Activated CD8-positive, alpha-beta memory T cell treated with anti-CD3 and anti-CD28 coated beads, Interleukin-2, amount 50 U/mL, for 48 hours (primary cell): ENCODE measurements around the gene GRM1.

Source experiments
- DNase-seq: peaks from one replicate; pipeline ENCODE4 v3.0.0-alpha.2; 2020

The GRM1 gene

GRCh38 chr6:146282837-146283236 is 254.0 kb downstream of the GRM1 start:
- DNase-seq = no peak

- DNase-seq = no peak
Measured at GRCh38 chr6:146284311-146284710, 255.4 kb downstream of the GRM1 start.

DNA sequence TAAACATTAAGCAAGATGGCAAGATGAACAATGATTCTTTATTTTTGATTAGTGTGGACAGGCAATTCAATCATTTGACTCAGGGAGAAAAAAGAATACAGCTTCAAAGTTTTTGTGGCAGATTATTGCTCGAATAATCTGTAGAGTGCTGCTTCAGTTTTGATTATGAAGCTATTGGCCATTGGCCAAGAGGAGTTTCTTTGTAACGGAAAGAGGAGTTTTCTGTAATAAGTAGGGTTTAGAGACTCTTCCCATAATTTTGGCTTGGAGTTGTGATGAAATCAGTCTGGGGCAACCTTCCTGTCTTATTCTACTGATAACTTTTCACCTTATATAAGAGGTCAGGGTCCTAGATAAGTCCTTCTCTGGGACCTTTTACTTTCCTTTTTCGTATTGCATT is 258.1 kb downstream of the GRM1 start:
- no peak for DNase-seq

- no peak for DNase-seq
Measured at GRCh38 chr6:146287691-146288369, 259.0 kb downstream of the GRM1 start.

GRCh38 chr6:146289816-146290588 is 261.1 kb downstream of the GRM1 start:
- DNase-seq = no peak

DNA sequence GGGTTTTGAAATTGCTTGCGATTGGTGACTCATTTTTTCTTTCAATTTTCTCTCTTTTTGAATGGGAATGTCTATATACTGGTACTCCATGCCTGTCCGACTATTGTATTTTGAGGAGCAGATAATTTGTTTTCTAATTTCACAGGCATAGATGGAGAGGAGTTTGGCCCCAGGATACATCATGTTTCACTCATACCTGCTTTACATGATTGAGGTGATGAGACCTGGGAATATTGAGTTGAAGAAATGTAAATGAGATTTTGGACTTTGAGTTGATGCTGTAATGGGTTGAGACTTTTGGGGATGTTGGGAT is 261.7 kb downstream of the GRM1 start:
- no peak for DNase-seq

DNA sequence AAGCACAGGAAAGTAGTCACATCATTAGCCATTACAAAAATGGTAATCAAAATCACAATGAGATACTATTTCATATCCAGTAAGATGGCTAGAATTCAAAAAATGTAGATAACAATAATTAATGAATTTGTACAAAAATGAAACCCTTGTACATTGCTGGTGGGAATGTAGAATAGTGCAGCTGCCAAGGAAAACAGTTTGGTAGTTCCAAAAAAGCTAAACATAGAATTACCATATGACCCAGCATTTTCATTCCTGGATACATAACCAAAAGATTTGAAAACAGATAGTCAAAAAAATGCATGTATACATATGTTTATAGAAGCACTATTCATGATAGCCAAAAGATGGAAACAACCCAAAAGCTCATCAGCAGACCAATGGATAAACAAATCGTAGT is 263.6 kb downstream of the GRM1 start:
- no peak for DNase-seq

GRCh38 chr6:146295695-146296094 is 266.8 kb downstream of the GRM1 start:
- no peak for DNase-seq

DNA sequence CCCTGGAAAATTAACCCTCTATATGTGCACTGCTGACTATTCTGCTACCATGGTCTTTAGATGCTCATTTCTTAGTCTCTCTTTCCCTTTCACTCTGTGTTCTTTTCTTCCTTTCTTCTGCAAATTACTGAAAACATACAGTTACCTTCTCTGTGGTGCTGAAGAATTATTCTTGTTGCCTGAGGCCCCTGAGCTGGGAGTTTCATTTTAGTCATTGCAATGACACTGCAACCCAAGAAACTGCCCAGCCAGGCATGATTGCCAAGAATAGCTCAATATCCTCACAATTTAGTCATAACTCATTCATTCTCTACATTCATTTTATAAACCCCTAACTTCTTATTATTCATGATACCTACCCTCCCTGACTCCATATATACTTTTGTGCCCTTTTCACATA is 269.0 kb downstream of the GRM1 start:
- no peak for DNase-seq

GRCh38 chr6:146300521-146300920 is 271.7 kb downstream of the GRM1 start:
- DNase-seq = no peak

DNA sequence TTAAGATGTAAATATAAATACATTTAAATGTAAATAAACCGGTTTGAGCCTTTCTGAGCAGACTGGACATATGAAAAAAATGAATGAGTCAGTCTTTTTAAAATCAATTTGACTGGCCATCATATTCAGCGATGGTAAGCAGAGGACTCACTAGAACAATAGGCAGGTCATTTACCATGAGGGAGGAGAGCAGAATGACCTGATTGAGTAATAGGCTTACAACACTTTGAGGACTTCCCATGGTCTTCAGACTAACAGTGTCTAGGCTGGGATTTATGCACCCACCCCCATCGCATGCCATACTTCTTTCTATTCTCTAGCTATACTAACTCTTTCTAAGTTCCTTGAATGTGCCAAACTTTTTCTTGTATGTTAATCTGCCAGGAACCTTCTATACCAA is 272.9 kb downstream of the GRM1 start:
- DNase-seq = no peak

- DNase-seq = no peak
Measured at GRCh38 chr6:146302994-146303393, 274.1 kb downstream of the GRM1 start.

DNA sequence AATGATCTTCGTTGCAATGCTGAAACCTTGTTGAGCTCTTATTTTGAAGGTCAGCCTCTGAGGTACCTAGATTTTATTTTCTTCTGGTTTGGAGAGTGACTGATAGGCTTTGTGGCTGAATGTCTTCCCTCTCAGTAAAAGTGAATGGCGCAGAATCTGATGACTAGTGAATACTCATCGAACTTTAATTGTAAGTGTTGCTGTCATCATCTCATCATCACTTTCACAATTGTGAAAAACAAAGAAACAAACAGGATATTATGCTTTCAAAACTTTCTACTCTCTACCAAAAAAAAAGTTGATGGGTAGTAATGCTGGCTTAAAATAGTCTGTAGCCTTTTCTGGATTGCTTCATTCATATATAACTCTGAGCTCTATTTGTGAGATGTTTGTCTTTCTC is 275.3 kb downstream of the GRM1 start:
- no peak for DNase-seq

GRCh38 chr6:146305092-146305491 is 276.2 kb downstream of the GRM1 start:
- no peak for DNase-seq

DNA sequence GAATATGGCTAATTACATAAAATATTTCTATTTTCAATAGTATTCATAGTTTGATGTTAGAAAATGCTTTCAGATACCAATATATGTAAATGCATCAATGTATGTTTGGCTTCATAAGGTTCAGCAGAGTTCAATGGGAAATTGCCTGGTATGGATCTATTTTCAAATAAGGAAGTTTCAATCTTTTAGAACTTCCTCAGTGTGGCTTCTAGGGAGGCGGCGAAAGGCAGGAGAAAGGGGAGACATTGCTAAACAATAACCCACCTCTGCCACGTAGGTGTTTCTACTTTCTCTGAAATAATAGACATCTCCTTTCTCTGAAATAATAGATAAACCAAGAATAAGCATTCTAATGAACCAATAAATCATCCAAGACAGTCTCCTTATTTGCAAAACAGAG is 277.1 kb downstream of the GRM1 start:
- no peak for DNase-seq

DNA sequence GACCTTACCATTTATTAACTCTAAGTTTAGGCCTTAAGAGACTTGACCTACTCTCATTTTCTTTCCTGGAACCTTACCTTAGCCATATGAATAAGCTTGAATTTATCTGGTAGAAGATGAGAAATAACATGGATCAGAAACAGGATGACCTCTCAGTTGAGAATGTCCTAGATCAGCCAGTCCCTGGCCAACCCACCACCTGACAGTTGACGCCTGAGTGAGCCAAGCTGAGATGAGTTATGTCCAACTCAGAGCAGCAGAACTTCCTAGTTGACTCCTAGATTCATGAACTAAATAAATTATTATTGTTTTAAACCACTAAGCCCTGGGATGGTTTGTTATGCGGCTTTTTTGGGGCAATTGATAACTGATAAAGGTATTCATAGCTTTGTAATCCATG is 281.8 kb downstream of the GRM1 start:
- DNase-seq = no peak

- DNase-seq = no peak
Measured at GRCh38 chr6:146311079-146311478, 282.2 kb downstream of the GRM1 start.

DNA sequence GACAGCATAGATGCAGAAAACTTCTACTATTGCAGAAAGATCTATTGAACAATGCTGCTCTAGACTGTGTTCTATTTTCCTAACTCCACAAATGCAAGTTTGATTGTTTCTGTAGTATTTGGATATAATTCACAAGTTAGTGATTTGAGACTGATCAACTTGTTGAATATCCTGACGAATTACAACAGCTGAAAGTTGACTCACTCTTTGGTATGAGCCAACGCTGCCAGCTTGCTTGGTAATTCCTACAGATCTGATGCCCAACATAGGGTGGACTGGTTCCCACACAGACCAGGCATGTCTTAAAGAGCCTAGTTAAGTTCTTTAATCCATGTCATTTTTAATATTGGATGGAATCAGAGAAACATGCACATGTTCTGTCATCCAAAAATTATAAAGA is 283.7 kb downstream of the GRM1 start:
- DNase-seq = no peak

DNA sequence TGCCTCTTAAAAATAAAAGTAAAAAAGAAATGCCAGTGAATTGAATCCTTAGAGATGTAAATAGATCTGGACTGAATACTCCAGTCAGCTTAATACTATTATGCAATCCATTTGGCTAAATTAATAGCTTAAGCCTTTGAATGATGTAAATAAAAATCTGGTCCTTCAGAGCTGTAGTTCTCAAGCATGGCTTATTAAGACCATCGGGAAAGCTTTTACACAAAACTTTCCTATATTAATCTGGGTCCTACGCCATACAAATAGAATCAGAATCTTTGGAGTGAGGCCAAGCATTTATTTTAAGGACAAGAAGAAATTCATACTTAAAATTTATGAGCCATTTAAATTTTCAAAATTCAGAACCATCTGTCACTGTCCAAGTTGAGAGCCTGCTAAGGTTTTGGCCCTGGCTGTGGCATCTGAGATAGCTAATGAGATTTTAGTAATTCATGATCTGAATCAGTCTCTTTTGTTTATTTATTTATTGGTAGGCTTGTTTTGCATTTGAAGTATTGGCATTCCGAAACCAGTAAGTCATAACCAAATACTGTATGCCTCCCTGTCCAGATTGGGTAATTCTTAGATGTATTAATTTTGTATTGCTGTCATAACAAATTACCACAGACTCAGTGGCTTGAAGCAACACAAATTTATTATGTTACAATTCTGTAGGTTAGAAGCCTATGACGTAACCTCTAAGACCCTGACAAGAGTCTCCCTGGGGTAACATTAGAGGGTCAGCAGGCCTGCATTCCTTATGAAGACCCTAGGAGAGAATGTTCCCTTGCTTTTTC is 286.7 kb downstream of the GRM1 start:
- no peak for DNase-seq

- no peak for DNase-seq
Measured at GRCh38 chr6:146316175-146316495, 287.3 kb downstream of the GRM1 start.

DNA sequence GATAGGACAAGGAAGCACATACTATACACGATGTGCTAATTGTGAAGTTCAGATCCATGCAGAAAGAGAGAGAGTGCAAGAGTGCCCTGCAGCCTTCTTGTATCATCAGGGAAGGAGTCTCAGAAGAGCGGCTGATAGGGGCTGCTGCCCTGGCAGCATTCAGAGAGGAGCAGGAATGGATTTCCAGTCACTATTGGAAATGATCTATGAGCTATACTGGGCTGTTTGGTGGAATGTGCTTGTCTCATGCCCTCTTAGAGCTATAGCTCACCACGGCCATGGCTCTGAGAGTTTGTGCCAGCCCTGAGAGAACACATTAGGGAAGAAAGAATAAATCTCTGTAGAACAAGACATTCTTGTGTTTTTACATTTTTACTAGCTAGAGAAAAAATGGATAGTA is 302.2 kb downstream of the GRM1 start:
- DNase-seq = no peak

GRCh38 chr6:146335336-146335735 is 306.5 kb downstream of the GRM1 start:
- no peak for DNase-seq

- DNase-seq = no peak
Measured at GRCh38 chr6:146336191-146336590, 307.3 kb downstream of the GRM1 start.

GRCh38 chr6:146337376-146337775 is 308.5 kb downstream of the GRM1 start:
- no peak for DNase-seq
